HPDE6-E6E7 (cell line): ENCODE results near the gene ARAF.

Experiments
- DNase-seq: peaks from one replicate; pipeline ENCODE4 v3.0.0; 2011; ENCODE audit warnings: missing footprints; ENCODE audit errors: extremely low spot score

The ARAF gene

GRCh38 chrX:47620303-47620685 is 59.3 kb downstream of the ARAF start:
- DNase-seq: no peak
